Uterus (tissue), 4 donors: ENCODE results near the gene FLYWCH2. TPM values are rescaled to one million over a fixed set of nuclear protein-coding genes. Genes with fewer than 3 reads are reported as not detected.
A peak's percentile ranks its signal among the peaks of the same experiment; 100 is the strongest.

Source experiments
- DNase-seq, 2 donors: peaks; one replicate each; pipeline ENCODE4 v3.0.0-alpha.2; 2019 to 2020
- H3K27ac ChIP-seq, 2 donors: fragments of 200-600 bp; sonication (generic); 1 replicate in 1 of 2; 2 replicates in 1 of 2; pipeline ENCODE4 v1.5.1; 2016 to 2018
- H3K27me3 ChIP-seq, 2 donors: fragments of 200-600 bp; sonication (generic); one replicate each; pipeline ENCODE4 v1.5.1; 2018 to 2019; ENCODE audit warnings: control low read depth in 1 of 2
- H3K36me3 ChIP-seq, 2 donors: fragments of 200-600 bp; sonication (generic); one replicate each; pipeline ENCODE4 v1.5.1; 2019; ENCODE audit warnings: control low read depth in 1 of 2
- H3K4me1 ChIP-seq, 2 donors: fragments of 200-600 bp; sonication (generic); one replicate each; pipeline ENCODE4 v1.5.1; 2018 to 2019; ENCODE audit warnings: control low read depth in 1 of 2
- H3K4me3 ChIP-seq, 2 donors: fragments of 200-600 bp; sonication (generic); 1 replicate in 1 of 2; 2 replicates in 1 of 2; pipeline ENCODE4 v1.5.1; 2018 to 2019; ENCODE audit warnings: mild to moderate bottlenecking in 1 of 2
- H3K9me3 ChIP-seq, 2 donors: fragments of 200-600 bp; sonication (generic); one replicate each; pipeline ENCODE4 v1.5.1; 2019; ENCODE audit warnings: control low read depth in 1 of 2
- POLR2A ChIP-seq, 2 donors: fragments of 450-650 bp; IDR thresholded peaks; one replicate each; pipeline ENCODE4 v1.6.1; 2016; ENCODE audit warnings: antibody characterized with exemption in 2 of 2, mild to moderate bottlenecking in 1 of 2, moderate library complexity in 1 of 2
- intact Hi-C: fragments of 100-400 bp; cut with DNase I; formaldehyde crosslinking; loops from one replicate; pipeline ENCODE4 v1.15.1; 2023; ENCODE audit warnings: low total_unique reads
- total RNA-seq, 4 donors: library from RNA; depleted of rRNA in 3 of 4; stranded (reverse); fragments of >200 nt in 3 of 4; gene quantifications; one replicate each; pipeline versions ENCODE4 v1.1.0 to v1.2.4, GENCODE V29; 2014 to 2023
- TF ChIP-seq, protein P1 (sequence below), 4 experiments: fragments of 200-600 bp in 2 of 4; fragments of 450-650 bp in 2 of 4; sonication (generic) in 2 of 4; IDR thresholded peaks; one replicate each; pipeline ENCODE4 v1.5.1; 2016 to 2019; ENCODE audit warnings: antibody characterized with exemption in 4 of 4, mild to moderate bottlenecking in 2 of 4, moderate library complexity in 1 of 4
- donor health status: DM: yes; HTN: yes; CAD: no.

Gene FLYWCH2
- total RNA-seq, 4 donors from 2014 or later: 27.9 to 223 (median 40.9) TPM

DNA sequence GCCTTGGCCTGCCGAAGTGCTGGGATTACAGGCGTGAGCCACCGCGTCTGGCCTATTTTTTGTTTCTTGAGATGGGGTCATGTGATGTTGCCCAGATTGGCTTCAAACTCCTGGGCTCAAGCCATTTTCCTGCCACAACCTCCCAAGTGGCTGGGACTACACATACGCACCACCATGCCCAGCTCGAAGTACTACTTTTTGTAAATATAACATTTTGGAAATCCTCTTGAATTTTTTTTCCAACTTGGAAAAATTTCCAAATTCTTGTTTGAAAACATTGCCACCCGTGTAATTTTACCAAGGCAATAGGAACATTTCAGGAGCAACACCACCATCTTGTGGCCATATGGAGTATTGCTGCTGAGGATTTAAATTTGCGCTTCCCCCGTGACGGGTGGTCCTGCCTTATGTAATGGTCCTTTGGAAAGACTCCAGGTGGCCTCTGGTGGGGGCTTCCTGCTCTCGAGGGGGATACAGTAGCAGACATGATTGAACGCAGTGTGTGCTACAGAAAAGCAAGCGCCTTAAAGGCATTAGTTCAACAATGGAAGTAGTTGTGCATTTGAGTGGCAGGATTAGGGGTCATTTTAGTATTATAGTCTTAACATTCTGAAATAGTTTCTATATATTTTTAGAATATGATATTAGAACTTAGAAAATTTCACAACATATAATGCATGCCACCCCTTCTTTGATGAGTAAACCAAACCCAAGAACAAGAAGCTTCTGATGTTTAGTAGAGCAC is 36.7 kb downstream of the FLYWCH2 start:
- intact Hi-C loops: loop anchor here (10.0 kb wide), 1 partner anchor 45 kb away; no protein-coding TSS in a partner anchor
- TF ChIP-seq, protein P1, sequence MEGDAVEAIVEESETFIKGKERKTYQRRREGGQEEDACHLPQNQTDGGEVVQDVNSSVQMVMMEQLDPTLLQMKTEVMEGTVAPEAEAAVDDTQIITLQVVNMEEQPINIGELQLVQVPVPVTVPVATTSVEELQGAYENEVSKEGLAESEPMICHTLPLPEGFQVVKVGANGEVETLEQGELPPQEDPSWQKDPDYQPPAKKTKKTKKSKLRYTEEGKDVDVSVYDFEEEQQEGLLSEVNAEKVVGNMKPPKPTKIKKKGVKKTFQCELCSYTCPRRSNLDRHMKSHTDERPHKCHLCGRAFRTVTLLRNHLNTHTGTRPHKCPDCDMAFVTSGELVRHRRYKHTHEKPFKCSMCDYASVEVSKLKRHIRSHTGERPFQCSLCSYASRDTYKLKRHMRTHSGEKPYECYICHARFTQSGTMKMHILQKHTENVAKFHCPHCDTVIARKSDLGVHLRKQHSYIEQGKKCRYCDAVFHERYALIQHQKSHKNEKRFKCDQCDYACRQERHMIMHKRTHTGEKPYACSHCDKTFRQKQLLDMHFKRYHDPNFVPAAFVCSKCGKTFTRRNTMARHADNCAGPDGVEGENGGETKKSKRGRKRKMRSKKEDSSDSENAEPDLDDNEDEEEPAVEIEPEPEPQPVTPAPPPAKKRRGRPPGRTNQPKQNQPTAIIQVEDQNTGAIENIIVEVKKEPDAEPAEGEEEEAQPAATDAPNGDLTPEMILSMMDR (IDR thresholded peaks at IDR 0.05): peak; percentile 92 to 97 (median 92)
- no peak for TF ChIP-seq POLR2A (IDR thresholded peaks at IDR 0.05)
- no peak overlapping the region for H3K4me3 ChIP-seq
- no peaks in the 10 kb centered on the region for H3K9me3 ChIP-seq
- no peaks in the 10 kb centered on the region for H3K27me3 ChIP-seq
- peak overlapping the region; percentile 60 to 79 for H3K27ac ChIP-seq
- H3K4me1 ChIP-seq: peaks cover 0 to 6% of the 10 kb centered on the region in 2 donors
- peak; percentile 60 to 72 for DNase-seq
- H3K36me3 ChIP-seq: no peaks in the 10 kb centered on the region

DNA sequence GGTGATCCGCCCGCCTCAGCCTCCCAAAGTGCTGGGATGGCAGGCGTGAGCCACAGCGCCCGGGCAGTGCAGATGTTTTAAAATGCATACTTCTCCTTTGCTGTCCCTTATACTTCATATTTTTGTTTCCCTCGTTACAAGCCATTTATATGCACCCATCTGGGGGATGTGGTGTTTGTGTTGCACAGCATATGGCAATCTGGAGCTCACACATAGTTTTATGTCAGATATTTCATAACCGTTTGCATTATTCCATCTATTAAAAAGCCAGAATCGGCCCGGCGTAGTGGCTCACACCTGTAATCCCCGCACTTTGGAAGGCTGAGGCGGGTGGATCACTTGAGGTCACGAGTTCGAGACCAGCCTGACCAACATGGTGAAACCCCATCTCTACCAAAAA is 40.5 kb downstream of the FLYWCH2 start:
- no peak for TF ChIP-seq POLR2A (IDR thresholded peaks at IDR 0.05)
- TF ChIP-seq, protein P1 (IDR thresholded peaks at IDR 0.05): no peak
- H3K4me3 ChIP-seq: no peak overlapping the region
- intact Hi-C loops: loop anchor here (10.0 kb wide), 1 partner anchor 49 kb away; no protein-coding TSS in a partner anchor
- no peaks in the 10 kb centered on the region for H3K9me3 ChIP-seq
- H3K36me3 ChIP-seq: no peaks in the 10 kb centered on the region
- peaks cover 0 to 6% of the 10 kb centered on the region in 2 donors for H3K4me1 ChIP-seq
- no peak overlapping the region for H3K27ac ChIP-seq
- no peaks in the 10 kb centered on the region for H3K27me3 ChIP-seq
- no peak for DNase-seq

DNA sequence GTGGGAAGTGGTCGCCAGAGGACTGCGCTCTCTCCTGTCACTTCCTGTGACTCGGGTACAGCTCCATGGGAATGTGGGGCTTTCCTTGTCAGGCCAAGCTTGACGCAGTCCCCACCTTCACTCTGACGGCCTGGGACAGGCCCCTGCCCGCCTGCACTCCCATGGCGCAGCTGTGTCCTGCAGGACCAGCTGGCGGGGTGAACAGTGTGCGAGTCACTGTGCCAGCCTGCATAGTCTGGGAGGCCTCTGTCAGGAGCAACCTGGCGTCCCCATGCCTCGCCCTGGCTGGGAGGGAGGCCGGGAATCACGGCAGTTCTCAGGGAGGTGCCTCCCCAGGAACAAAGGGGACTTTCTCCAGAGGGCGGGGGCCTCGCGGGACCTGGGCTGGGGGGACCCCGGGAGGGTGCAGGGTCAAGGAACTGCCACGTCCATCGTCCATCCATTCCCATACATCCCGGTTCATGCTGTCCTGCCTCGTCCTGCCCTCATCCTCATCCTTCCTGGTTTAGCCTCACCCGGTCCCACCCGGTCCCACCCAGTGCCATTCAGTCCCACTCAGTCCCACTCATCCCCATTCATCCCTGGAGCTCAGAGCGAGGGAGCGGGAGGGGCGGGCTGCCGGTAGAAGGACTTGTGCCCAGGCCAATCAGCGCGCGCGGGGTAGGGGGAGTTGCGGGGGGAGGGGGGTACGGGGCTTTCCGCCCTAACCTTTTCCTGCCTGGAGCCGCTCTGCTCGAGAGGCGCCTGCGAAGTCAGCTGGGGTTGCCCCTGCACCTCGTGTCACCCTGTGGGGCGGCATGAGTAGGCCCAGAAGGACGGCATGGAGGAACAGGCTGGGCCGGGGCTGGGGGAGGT is 42.1 kb downstream of the FLYWCH2 start:
- no peaks in the 10 kb centered on the region for H3K27me3 ChIP-seq
- no peak overlapping the region for H3K4me3 ChIP-seq
- H3K9me3 ChIP-seq: no peaks in the 10 kb centered on the region
- intact Hi-C loops: loop anchor here (10.0 kb wide), 1 partner anchor 50 kb away; no protein-coding TSS in a partner anchor
- no peak for DNase-seq
- no peaks in the 10 kb centered on the region for H3K36me3 ChIP-seq
- no peaks in the 10 kb centered on the region for H3K4me1 ChIP-seq
- H3K27ac ChIP-seq: no peak overlapping the region
- TF ChIP-seq, protein P1 (IDR thresholded peaks at IDR 0.05): no peak
- TF ChIP-seq POLR2A (IDR thresholded peaks at IDR 0.05): no peak

DNA sequence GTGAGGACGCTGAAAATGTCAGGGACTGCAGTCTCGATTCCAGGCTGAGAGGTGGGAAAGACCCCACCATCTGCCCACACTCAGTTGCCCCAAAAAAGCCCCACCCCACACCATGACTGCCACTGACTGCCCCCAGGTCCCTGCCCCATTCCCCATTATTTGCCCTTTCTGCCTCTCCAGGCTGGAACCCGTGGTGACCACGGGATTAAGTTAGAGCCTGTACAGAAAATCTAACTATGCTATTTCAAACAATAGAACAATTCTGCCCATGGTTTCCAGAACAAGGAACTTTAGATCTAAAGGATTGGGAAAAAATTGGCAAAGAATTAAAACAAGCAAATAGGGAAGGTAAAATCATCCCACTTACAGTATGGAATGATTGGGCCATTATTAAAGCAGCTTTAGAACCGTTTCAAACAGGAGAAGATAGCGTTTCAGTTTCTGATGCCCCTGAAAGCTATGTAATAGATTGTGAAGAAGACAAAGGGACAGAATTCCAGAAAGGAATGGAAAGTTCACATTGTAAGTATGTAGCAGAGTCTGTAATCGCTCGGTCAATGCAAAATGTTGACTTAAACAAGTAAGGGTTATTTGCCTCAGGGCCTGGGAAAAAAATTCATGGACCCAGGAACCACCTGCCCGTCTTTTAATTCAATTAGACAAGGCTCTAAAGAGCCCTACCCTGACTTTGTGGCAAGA is 43.1 kb downstream of the FLYWCH2 start:
- TF ChIP-seq, protein P1 (IDR thresholded peaks at IDR 0.05): no peak
- no peak for TF ChIP-seq POLR2A (IDR thresholded peaks at IDR 0.05)
- Histone ChIP-seq H3K27me3 (no peaks in the 10 kb centered on the region), H3K36me3 (no peaks in the 10 kb centered on the region), H3K9me3 (no peaks in the 10 kb centered on the region), H3K4me3 (no peak overlapping the region), H3K4me1 (no peaks in the 10 kb centered on the region), H3K27ac (no peak overlapping the region)
- intact Hi-C loops: loop anchor here (10.0 kb wide), 1 partner anchor 51 kb away; no protein-coding TSS in a partner anchor
- no peak for DNase-seq
